K562 (cell line): ENCODE data around the gene RBP3. TPM values are rescaled to one million over a fixed set of nuclear protein-coding genes. Genes with fewer than 3 reads are reported as not detected.

ENCODE experiments used
- CHD2 ChIP-seq: IDR thresholded peaks from 2 replicates; pipeline ENCODE4 v1.6.1; 2011; ENCODE audit warnings: low read depth, low read length
- EGR1 ChIP-seq: fragments of 450-650 bp; conservative IDR thresholded peaks from 2 replicates; pipeline ENCODE4 v1.6.1; 2017; ENCODE audit warnings: mild to moderate bottlenecking
- ELF4 ChIP-seq: fragments of 450-650 bp; formaldehyde crosslinking; IDR thresholded peaks from 2 replicates; pipeline ENCODE4 v1.4.0; 2022; ENCODE audit warnings: missing genetic modification characterization
- ILF3 ChIP-seq: fragments of 450-650 bp; IDR thresholded peaks from 2 replicates; pipeline ENCODE4 v1.6.1; 2018; ENCODE audit warnings: antibody characterized with exemption, mild to moderate bottlenecking, moderate library complexity, borderline replicate concordance
- IRF1 ChIP-seq: sonication (generic); formaldehyde crosslinking; IDR thresholded peaks from 2 replicates; pipeline ENCODE4 v1.8.0; 2022; ENCODE audit warnings: missing genetic modification reagents, mild to moderate bottlenecking, borderline replicate concordance
- IRF2 ChIP-seq: sonication (generic); formaldehyde crosslinking; IDR thresholded peaks from 2 replicates; pipeline ENCODE4 v1.8.1; 2022; ENCODE audit warnings: mild to moderate bottlenecking, missing genetic modification reagents
- MTF1 ChIP-seq: fragments of 250-450 bp; sonication (Bioruptor Pico); IDR thresholded peaks from 2 replicates; pipeline ENCODE4 v1.9.0; 2021; ENCODE audit warnings: moderate library complexity, mild to moderate bottlenecking, inconsistent platforms, borderline replicate concordance
- NR0B1 ChIP-seq: fragments of 450-650 bp; IDR thresholded peaks from one replicate; pipeline ENCODE4 v1.6.1; 2018; ENCODE audit warnings: mild to moderate bottlenecking, moderate library complexity; ENCODE audit not compliant: partially characterized antibody
- POLR2B ChIP-seq: fragments of 450-650 bp; IDR thresholded peaks from 2 replicates; pipeline ENCODE4 v1.6.1; 2018; ENCODE audit warnings: low read depth; ENCODE audit not compliant: partially characterized antibody
- SAFB2 ChIP-seq: fragments of 200-400 bp; formaldehyde crosslinking; IDR thresholded peaks from 2 replicates; pipeline ENCODE4 v1.6.1; 2018; ENCODE audit warnings: borderline replicate concordance, low read length, low read depth, moderate library complexity; ENCODE audit not compliant: severe bottlenecking
- SIRT6 ChIP-seq: IDR thresholded peaks from one replicate; pipeline ENCODE4 v1.6.1; 2012; ENCODE audit warnings: low read depth, mild to moderate bottlenecking, control low read depth, inconsistent platforms, low read length, moderate library complexity
- SMARCC2 ChIP-seq: fragments of 450-650 bp; IDR thresholded peaks from 2 replicates; pipeline ENCODE4 v1.6.1; 2017; ENCODE audit warnings: antibody characterized with exemption, moderate library complexity, mild to moderate bottlenecking, low read depth
- TAF7 ChIP-seq: fragments of 450-650 bp; IDR thresholded peaks from 2 replicates; pipeline ENCODE4 v1.6.1; 2016; ENCODE audit warnings: missing genetic modification characterization, missing compliant biosample characterization
- ZBTB17 ChIP-seq: fragments of 450-650 bp; formaldehyde crosslinking; IDR thresholded peaks from 2 replicates; pipeline ENCODE4 v1.4.0; 2020; ENCODE audit warnings: mild to moderate bottlenecking
- ZBTB7A ChIP-seq: IDR thresholded peaks from 2 replicates; pipeline ENCODE4 v1.6.1; 2011; ENCODE audit warnings: low read depth, mild to moderate bottlenecking, low read length, moderate library complexity, borderline replicate concordance; ENCODE audit not compliant: control insufficient read depth
- ZC3H11A ChIP-seq: IDR thresholded peaks from 2 replicates; pipeline ENCODE4 v1.6.1; 2012; ENCODE audit warnings: low read depth, low read length, improper control_type of control experiment
- polyA plus RNA-seq, 8 experiments: library from polyadenylated mRNA; depleted of rRNA in 4 of 8; stranded (reverse) in 5 of 8; unstranded in 3 of 8; fragments of >200 nt; fragmentation: Nextera tagmentation in 2 of 8; fragmentation: Illumina TruSeq in 1 of 8; extraction: Ambion mirVana in 2 of 8; extraction: Trizol in 1 of 8; gene quantifications; 2 replicates each; pipeline versions ENCODE4 v1.2.1 to v1.2.3, GENCODE V29; 2011 to 2014; ENCODE audit warnings: inconsistent platforms in 1 of 8, missing spikeins in 1 of 8
- total RNA-seq, 7 experiments: library from RNA; depleted of rRNA in 6 of 7; stranded (reverse); fragments of >200 nt in 6 of 7; fragmentation: Illumina TruSeq in 2 of 7; extraction: Trizol in 2 of 7; gene quantifications; 2 replicates each; pipeline versions ENCODE4 v1.2.1 to v1.2.3, GENCODE V29; 2011 to 2021; ENCODE audit warnings: low replicate concordance in 1 of 7
- TF ChIP-seq, protein P1 (sequence below): fragments of 450-650 bp; conservative IDR thresholded peaks from 2 replicates; pipeline ENCODE4 v1.6.1; 2016; ENCODE audit warnings: missing genetic modification characterization, low read depth, mild to moderate bottlenecking, missing compliant biosample characterization, moderate library complexity
- TF ChIP-seq, protein P2 (sequence below): sonication (generic); formaldehyde crosslinking; IDR thresholded peaks from 2 replicates; pipeline ENCODE4 v1.8.0; 2023; ENCODE audit warnings: mild to moderate bottlenecking, missing genetic modification reagents
- TF ChIP-seq, protein P3 (sequence below): fragments of 250-450 bp; sonication (Bioruptor Pico); IDR thresholded peaks from 2 replicates; pipeline ENCODE4 v1.9.0; 2021; ENCODE audit warnings: mild to moderate bottlenecking

Gene RBP3
- total and polyA plus RNA-seq, 9 of the 15 experiments (the other 6 are each of a cell fraction or from before 2014, with no cell fraction given) = not detected

- TF ChIP-seq, protein P1, sequence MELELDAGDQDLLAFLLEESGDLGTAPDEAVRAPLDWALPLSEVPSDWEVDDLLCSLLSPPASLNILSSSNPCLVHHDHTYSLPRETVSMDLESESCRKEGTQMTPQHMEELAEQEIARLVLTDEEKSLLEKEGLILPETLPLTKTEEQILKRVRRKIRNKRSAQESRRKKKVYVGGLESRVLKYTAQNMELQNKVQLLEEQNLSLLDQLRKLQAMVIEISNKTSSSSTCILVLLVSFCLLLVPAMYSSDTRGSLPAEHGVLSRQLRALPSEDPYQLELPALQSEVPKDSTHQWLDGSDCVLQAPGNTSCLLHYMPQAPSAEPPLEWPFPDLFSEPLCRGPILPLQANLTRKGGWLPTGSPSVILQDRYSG (tag) = no peak
- TF ChIP-seq MTF1 (CRISPR knock-in tag) (no peak), IRF2 (CRISPR knock-in tag) (no peak), ZBTB7A (peak; percentile 46; the same call in 1 of the 2 replicates), IRF1 (no peak), ZBTB17 (no peak), ELF4 (CRISPR knock-in tag) (no peak), SIRT6 (no peak), POLR2B (no peak), SMARCC2 (no peak), SAFB2 (no peak), TAF7 (tag) (no peak), EGR1 (peak; percentile 46), CHD2 (no peak), ZC3H11A (no peak), ILF3 (no peak), NR0B1 (no peak)
- TF ChIP-seq, protein P2, sequence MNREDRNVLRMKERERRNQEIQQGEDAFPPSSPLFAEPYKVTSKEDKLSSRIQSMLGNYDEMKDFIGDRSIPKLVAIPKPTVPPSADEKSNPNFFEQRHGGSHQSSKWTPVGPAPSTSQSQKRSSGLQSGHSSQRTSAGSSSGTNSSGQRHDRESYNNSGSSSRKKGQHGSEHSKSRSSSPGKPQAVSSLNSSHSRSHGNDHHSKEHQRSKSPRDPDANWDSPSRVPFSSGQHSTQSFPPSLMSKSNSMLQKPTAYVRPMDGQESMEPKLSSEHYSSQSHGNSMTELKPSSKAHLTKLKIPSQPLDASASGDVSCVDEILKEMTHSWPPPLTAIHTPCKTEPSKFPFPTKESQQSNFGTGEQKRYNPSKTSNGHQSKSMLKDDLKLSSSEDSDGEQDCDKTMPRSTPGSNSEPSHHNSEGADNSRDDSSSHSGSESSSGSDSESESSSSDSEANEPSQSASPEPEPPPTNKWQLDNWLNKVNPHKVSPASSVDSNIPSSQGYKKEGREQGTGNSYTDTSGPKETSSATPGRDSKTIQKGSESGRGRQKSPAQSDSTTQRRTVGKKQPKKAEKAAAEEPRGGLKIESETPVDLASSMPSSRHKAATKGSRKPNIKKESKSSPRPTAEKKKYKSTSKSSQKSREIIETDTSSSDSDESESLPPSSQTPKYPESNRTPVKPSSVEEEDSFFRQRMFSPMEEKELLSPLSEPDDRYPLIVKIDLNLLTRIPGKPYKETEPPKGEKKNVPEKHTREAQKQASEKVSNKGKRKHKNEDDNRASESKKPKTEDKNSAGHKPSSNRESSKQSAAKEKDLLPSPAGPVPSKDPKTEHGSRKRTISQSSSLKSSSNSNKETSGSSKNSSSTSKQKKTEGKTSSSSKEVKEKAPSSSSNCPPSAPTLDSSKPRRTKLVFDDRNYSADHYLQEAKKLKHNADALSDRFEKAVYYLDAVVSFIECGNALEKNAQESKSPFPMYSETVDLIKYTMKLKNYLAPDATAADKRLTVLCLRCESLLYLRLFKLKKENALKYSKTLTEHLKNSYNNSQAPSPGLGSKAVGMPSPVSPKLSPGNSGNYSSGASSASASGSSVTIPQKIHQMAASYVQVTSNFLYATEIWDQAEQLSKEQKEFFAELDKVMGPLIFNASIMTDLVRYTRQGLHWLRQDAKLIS (CRISPR knock-in tag) = no peak
- TF ChIP-seq, protein P3, sequence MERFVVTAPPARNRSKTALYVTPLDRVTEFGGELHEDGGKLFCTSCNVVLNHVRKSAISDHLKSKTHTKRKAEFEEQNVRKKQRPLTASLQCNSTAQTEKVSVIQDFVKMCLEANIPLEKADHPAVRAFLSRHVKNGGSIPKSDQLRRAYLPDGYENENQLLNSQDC (CRISPR knock-in tag) = no peak
These were observed 36.1 kb upstream of the RBP3 start (continued) for GRCh38 chr10:47311932-47312662.
